Stimulated activated CD8-positive, alpha-beta memory T cell treated with anti-CD3 and anti-CD28 coated beads, Interleukin-12 subunit alpha, Interleukin-12 subunit beta, amount 100 ng/mL, for 1 hour (primary cell): Measurements from ENCODE around the gene SCRN1.

Experiments used
- DNase-seq: peaks from one replicate; pipeline ENCODE4 v3.0.0-alpha.2; 2020; ENCODE audit warnings: low read depth

Gene SCRN1

DNA sequence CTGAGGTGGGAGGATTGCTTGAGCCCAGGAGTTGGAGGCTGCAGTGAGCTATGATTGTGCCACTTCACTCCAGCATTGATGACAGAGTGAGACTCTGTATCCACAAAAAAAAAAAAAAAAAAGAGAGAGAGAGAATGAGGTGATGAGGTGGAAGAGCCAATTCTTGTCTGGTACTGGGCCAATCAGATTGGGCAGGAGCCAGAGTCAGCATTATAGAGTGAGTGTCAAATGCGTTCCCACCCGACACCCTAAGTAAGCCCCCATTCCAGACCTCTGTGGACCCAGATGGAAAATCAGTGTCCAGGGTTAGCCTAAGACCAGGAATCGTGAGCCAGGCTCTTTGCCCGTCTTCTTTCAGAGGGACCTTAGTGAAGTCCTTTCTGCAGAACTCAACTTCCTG lies 99.3 kb downstream of the SCRN1 start:
- no peak for DNase-seq

- no peak for DNase-seq
Measured at GRCh38 chr7:29889288-29889687, 100.3 kb downstream of the SCRN1 start.

GRCh38 chr7:29888006-29888405 lies 101.6 kb downstream of the SCRN1 start:
- no peak for DNase-seq

DNA sequence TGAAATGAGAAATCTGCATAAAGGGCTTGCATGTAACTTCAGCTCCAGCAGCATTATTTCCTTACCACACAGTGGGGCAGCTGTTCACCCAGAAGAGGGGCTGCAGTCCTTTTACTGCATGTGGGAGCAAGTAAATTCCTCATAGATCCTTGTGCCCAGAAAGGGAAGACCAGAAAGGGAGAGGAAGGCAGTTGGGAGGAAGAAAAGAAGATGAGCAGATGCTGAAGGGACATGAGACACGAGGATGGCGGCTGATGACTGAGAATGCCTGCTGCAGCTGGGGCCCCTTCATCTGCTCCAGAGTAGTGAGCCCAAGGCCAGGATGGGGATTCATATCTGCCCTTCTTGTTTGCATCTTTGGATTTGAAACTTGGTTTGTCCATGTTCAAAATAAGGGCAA lies 102.8 kb downstream of the SCRN1 start:
- no peak for DNase-seq

GRCh38 chr7:29885626-29886025 lies 104.0 kb downstream of the SCRN1 start:
- DNase-seq, result no peak

GRCh38 chr7:29884399-29885272 lies 105.0 kb downstream of the SCRN1 start:
- DNase-seq, result no peak

DNA sequence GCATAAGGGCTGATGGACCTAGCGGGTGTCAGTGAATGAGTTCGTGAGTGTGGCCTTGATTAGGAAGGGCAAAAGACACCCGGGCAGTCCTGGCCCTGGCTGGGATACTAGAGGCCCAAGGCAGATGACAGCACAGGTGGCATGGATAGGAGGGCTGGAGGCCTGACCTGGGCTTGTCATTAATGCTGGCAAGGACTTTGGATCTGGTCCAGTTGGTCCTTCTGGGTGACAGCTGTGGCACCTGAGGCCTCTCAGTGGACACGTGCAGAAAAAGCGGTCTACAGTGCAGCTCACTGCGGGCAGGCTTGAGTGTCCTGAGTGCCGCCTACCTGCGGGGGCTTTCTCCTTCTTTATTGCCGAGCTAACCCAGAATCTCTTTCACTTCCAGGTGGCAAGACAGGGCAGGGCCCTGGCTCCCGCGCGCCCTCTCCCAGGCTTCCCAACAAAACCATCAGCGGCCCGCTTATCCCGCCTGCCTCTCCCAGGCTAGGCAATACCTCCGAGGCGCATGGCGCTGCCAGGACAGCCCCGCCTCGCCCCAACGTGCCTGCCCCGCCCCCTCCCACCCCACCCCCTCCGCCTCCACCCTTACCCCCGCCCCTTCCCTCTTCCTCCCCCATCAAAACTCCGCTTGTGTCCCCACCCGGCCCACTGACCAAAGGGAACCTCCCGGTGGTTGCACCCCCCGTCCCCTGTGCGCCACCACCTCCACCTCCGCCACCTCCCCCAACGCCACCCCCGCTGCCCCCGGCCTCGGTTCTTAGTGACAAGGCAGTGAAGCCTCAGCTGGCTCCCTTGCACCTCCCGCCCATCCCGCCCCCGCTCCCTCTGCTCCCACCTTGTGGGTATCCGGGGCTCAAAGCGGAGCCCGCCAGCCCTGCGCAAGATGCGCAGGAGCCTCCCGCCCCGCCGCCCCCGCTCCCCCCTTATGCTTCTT lies 105.9 kb downstream of the SCRN1 start:
- DNase-seq, result no peak

- no peak for DNase-seq
Measured at GRCh38 chr7:29882481-29882880, 107.1 kb downstream of the SCRN1 start.

DNA sequence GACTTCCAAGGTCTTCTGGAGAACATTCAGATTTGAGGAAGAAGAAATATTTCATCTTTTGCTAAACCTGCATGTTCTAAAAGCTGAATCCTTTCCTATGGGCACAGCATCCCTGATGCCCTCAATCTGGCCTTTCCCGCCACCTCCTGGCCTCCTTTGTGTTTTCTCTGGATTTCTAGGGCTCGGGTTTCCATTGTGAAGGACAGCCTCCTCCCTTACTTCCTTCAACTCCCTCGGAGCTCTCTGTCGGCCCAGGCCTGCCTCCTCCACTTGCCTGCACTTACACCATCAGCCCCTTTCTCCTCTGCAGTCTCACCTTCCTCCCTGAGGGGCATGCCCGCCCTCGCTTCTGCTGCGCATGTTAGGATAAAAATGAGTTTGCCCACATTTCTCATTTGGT lies 107.9 kb downstream of the SCRN1 start:
- DNase-seq, result no peak

GRCh38 chr7:29879609-29880008 lies 110.0 kb downstream of the SCRN1 start:
- no peak for DNase-seq

- no peak for DNase-seq
Measured at GRCh38 chr7:29878081-29878688, 111.4 kb downstream of the SCRN1 start.

GRCh38 chr7:29877196-29877595 lies 112.4 kb downstream of the SCRN1 start:
- no peak for DNase-seq

DNA sequence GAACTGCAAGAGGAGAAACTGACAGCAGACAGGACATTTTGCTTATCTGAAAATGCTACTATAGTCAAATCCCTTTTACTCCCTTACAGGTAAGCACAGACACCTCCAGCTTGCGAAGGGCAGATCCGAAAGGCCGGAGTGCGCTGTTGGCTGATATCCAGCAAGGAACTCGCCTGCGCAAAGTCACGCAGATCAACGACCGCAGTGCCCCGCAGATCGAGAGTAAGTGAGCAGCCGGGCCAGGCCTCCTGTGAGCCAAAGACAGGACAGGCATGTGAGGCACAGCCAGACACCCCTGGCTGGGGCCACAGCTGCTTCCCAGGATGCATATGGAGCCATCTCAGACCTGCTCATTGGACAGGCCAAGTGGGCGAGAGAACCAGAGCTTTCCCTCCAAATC lies 113.9 kb downstream of the SCRN1 start:
- DNase-seq, result no peak

GRCh38 chr7:29873644-29874294 lies 115.8 kb downstream of the SCRN1 start:
- DNase-seq, result no peak

GRCh38 chr7:29871787-29872398 lies 117.7 kb downstream of the SCRN1 start:
- no peak for DNase-seq
